OCI-LY7 (cell line): ENCODE measurements around the gene KRTDAP.

ENCODE experiments used
- EZH2phosphoT487 ChIP-seq: fragments of 200-600 bp; sonication (generic); IDR thresholded peaks from 2 replicates; pipeline ENCODE4 v1.6.1; 2018; ENCODE audit warnings: low read depth, borderline replicate concordance, mild to moderate bottlenecking, mixed run types, antibody characterized with exemption, low read length, moderate library complexity, mixed read lengths
- TF ChIP-seq, protein P1 (sequence below): fragments of 200-600 bp; sonication (generic); conservative IDR thresholded peaks from 2 replicates; pipeline ENCODE4 v1.5.1; 2014; ENCODE audit warnings: mild to moderate bottlenecking, antibody characterized with exemption, low read length, moderate library complexity, mixed read lengths

DNA sequence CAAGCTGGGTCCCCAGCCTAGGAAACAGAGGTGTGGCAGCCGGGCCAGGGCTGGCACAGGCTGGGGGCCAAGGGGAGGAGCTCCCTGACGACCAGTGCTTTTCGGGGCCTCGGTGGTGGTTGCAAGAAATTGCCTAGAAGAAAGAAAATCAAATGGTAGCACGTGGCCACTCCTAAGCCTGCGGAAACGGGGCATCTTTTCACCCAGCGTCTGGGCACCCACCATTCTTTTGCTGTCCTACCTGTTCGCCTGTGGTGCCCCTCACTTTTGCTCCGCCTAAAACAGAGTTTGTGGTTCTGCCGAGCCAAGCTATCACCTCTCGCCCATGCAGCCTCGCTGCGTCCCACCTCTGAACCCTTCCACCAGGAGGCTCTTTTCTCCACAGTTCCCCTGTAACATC, 7.1 kb upstream of the KRTDAP start:
- TF ChIP-seq EZH2phosphoT487 = no peak
- TF ChIP-seq, protein P1, sequence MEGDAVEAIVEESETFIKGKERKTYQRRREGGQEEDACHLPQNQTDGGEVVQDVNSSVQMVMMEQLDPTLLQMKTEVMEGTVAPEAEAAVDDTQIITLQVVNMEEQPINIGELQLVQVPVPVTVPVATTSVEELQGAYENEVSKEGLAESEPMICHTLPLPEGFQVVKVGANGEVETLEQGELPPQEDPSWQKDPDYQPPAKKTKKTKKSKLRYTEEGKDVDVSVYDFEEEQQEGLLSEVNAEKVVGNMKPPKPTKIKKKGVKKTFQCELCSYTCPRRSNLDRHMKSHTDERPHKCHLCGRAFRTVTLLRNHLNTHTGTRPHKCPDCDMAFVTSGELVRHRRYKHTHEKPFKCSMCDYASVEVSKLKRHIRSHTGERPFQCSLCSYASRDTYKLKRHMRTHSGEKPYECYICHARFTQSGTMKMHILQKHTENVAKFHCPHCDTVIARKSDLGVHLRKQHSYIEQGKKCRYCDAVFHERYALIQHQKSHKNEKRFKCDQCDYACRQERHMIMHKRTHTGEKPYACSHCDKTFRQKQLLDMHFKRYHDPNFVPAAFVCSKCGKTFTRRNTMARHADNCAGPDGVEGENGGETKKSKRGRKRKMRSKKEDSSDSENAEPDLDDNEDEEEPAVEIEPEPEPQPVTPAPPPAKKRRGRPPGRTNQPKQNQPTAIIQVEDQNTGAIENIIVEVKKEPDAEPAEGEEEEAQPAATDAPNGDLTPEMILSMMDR = no peak
